ENCODE results near the gene PLXNA3.

The PLXNA3 gene

GRCh38 chrX:154458116-154458953 lies at the start of gene PLXNA3:
TSS of gene PLXNA3 (plus strand) at chrX:154458281. CDS start at chrX:154460184, 1,903 bp downstream.
- peak in 1 of 2 donors; percentile 52 for DNase-seq (ENCODE audit: low read depth in 2 of 2)

- no peak for DNase-seq (ENCODE audit: low read depth in 2 of 2)
Measured at GRCh38 chrX:154408659-154409221, 49.3 kb upstream of the PLXNA3 start.

GRCh38 chrX:154409222-154409871 lies 48.7 kb upstream of the PLXNA3 start, which contains the start of gene DNASE1L1:
TSS of gene DNASE1L1 (minus strand) at chrX:154409254. CDS start at chrX:154405568, 3,686 bp downstream.
- DNase-seq (ENCODE audit: low read depth in 2 of 2): peak in 1 of 2 donors; percentile 38

DNA sequence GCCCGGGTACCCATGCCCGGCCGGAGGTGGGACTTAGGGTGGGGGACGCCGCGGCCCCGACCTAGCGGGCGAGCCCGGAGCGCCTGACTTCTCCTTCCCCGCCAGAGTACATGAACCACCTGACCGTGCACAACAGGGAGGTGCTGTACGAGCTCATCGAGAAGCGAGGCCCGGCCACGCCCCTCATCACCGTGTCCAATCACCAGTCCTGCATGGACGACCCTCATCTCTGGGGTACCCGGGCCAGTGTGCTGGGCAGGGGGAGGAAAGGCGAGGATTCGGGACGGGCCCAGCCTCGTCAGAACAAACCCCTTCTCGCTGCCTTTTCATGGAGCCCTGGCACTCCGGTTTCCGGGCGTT lies 46.1 kb upstream of the PLXNA3 start:
- peak in 1 of 2 donors; percentile 44 for DNase-seq (ENCODE audit: low read depth in 2 of 2)

DNA sequence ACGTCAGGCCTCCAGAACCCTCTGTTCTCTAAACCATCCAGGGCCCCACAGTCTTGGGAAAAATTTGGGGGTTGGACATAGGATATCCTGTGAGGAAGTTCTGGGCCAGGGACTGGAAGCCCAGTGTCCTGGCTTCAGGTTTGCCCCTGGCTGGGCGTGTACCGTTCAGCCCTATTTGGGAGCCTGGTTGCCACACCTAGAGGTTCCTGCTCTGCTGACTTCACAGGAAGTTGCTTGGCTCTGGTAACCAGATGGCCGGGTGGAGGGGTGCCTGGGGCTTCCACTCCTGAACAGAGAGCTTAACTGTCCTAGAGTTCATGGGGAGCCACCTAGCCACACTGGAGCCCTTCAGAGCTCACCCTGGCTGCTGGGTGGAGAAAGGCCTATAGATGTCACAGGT lies 45.6 kb upstream of the PLXNA3 start:
- no peak for DNase-seq (ENCODE audit: low read depth in 2 of 2)

DNA sequence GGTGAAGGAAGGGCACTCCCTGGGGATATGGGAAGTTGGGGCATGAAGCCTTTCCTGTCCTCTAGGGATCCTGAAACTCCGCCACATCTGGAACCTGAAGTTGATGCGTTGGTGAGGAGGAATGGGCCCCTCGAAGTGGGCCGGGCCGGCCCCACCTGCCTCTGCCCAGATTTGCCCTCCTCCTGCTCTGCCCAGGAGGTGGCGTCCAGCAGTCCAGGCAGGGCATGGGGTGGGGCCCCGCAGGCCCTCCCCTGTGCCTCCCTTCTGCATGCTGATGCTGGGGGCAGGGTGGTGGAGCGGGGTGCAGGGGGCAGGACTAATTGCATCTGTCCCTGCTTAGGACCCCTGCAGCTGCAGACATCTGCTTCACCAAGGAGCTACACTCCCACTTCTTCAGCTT lies 44.9 kb upstream of the PLXNA3 start:
- no peak for DNase-seq (ENCODE audit: low read depth in 2 of 2)

- DNase-seq (ENCODE audit: low read depth in 2 of 2): no peak
Measured at GRCh38 chrX:154417157-154417556, 40.9 kb upstream of the PLXNA3 start.

DNA sequence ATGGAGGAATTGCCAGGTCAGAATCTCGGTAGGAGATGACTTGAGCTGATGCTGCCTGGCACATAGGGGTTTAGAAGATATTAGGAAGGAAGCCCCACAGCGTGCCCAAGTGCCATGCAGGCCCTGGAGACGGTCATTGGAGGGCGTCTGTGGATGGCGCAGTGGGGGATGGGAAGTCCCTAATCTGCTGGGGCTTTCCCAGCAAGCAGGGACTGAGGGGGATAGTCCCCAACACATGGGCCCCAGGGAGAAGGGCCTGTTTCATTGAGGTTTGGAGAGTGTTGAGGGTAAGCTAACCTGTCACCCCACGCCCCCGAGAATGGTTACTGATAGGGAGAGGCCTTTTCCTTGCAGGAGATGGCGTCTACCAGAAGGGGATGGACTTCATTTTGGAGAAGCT lies 38.9 kb upstream of the PLXNA3 start:
- DNase-seq (ENCODE audit: low read depth in 2 of 2): no peak

DNA sequence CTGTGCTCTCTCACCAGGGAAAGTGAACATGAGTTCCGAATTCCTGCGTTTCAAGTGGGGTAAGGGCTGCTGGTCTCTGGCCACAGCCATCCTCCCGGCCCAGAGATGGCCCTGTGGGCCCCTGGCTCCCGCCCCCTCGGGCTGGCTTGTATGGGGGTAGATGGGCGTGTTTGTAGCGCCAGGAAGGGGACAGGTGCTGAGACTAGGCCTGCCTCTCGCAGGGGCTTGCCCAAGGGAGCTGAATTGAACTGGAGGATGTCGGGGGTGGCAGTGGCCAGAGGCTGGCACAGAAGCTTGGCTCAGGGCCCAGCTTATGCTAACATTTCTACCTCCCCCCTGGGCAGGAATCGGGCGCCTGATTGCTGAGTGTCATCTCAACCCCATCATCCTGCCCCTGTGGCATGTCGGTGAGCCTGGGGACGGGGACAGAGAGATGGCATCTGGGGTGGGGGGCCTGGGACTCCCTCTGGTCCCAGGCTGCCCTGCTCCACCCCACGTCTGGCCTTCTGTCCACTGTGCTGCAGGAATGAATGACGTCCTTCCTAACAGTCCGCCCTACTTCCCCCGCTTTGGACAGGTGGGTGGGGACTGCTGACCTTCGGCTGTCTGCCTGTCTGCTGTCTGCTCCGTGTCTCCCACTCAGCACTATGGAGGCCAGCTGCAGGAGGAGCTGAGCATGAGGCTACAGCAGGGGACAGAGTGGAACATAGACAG lies 38.2 kb upstream of the PLXNA3 start:
- DNase-seq (ENCODE audit: low read depth in 2 of 2): no peak

DNA sequence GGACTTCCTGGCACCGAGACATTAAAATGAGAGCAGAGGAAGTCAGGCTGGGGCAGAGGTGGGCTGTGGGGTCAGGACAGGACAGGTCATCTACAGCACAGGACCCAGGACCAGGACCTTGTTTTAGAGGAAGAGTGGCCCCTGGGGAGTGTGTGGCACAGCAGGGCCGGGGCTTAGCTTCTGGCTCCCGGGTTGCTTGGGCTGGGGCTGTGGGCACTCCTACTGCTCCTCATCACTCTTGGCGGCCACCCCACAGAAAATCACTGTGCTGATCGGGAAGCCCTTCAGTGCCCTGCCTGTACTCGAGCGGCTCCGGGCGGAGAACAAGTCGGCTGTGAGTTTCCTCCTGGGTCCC lies 37.7 kb upstream of the PLXNA3 start:
- DNase-seq (ENCODE audit: low read depth in 2 of 2): no peak

- DNase-seq (ENCODE audit: low read depth in 2 of 2): no peak
Measured at GRCh38 chrX:154426916-154427770, 30.9 kb upstream of the PLXNA3 start.

DNA sequence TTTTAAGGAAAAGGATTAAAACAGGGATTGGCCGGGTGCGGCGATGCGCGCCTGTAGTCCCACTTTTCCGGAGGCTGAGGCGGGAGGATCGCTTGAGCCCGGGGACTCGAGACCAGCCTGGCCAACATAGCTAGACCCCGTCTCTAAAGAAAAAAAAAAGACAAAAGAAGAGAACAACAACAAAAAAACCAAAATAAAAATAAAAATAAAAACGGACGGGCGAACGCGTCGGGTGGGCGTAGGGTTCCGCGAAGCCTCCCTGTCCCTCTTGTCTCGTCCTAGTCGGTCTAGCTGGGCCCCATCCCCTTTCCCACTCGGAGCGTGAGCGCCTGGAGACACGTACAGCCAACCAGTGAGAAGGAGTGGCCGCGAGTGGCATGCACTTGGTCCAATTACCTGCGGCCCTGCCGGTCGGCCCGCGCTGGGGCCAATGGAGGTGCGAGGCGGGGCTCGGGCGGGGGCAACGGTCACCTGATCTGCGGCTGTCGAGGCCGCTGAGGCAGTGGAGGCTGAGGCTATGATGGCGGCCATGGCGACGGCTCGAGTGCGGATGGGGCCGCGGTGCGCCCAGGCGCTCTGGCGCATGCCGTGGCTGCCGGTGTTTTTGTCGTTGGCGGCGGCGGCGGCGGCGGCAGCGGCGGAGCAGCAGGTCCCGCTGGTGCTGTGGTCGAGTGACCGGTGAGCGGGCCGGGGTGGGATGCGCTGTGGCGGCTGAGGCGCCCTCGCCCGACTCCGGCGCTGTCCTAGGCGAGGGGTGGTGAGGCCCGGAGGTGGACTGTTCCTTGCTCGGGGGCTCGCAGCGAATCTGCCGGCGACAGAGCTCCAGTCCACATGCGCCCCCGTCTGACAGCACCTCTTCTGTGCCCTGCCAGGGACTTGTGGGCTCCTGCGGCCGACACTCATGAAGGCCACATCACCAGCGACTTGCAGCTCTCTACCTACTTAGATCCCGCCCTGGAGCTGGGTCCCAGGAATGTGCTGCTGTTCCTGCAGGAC lies 29.6 kb upstream of the PLXNA3 start, which contains the start of gene ATP6AP1:
Gene ATP6AP1 (plus strand): TSS at position 502 of the 996 bp plus-strand sequence. CDS start 16 bp downstream, at position 518.
- DNase-seq (ENCODE audit: low read depth in 2 of 2): peak; percentile 72 to 83

DNA sequence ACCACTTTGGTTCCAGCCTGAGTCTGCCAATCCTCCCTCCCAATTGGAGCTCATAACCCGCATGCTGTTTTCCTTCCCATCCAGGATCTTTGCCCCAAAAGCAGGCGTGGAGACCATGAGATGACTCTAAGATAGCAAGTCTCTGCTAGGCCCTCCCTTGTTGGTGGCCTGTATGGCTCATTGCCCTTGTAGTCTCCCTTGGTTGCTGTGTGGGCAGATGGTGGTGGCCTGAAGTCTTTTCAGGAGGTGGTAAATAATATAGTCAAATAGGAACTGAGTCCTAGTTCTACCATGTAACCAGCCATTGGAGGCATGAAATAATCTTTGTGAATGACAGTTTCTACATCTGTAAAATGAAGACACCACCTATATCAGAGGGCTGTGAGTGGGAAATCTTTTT lies 28.4 kb upstream of the PLXNA3 start:
- no peak for DNase-seq (ENCODE audit: low read depth in 2 of 2)

GRCh38 chrX:154430479-154430878 lies 27.6 kb upstream of the PLXNA3 start:
- DNase-seq (ENCODE audit: low read depth in 2 of 2): no peak

DNA sequence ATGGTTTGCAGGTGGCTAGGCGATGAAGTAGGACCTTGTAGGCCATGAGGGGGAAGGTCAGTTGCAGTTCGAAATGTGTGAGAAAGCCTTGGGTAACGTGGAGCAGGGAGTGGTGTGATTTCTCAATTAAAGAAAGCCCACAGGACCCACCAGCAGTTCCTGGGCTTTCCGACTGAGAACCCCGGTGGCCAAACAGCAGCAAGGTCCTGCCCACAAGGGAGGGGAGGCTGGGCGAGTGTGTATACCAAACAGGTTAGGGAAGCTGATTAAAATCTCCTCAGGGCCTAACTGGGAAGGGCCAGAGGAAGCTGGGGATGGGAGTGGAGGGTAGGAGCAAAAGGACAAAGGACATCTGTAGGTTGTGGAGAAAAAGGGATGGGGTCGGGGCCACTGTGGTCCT lies 27.2 kb upstream of the PLXNA3 start:
- no peak for DNase-seq (ENCODE audit: low read depth in 2 of 2)

DNA sequence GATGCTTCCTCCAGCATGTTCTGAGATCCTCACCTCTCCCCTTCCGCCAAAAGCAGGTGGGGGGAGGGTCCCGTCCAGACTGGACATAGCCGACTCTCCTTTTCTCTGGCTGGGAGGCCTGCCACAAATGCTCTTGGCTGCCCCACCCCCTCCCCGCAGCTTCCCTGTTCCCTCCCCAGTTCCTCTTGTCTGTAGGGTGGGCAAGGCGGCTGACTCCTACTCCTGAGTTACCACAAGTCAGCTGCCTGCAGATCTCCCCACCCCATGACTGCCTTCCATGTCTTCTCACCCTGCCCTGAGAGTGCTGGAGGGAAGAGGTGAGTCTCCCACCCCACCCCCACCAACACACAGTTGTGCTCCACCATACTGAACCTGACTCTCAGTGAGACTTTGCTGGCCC lies 26.7 kb upstream of the PLXNA3 start:
- no peak for DNase-seq (ENCODE audit: low read depth in 2 of 2)

DNA sequence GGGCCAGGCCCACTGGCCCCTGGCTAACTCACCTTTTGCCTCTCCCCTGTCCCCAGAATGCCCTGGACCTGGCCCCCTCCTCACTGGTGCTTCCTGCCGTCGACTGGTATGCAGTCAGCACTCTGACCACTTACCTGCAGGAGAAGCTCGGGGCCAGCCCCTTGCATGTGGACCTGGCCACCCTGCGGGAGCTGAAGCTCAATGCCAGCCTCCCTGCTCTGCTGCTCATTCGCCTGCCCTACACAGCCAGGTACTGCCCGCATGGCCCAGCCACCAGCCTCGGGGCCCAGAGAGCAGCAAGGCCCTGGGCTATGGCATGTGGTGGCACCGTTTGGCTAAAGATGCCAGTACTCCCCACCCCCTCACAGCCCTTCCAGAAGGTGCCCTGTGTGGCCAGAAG lies 25.9 kb upstream of the PLXNA3 start:
- DNase-seq (ENCODE audit: low read depth in 2 of 2): no peak

GRCh38 chrX:154433605-154434004 lies 24.5 kb upstream of the PLXNA3 start:
- DNase-seq (ENCODE audit: low read depth in 2 of 2): no peak

DNA sequence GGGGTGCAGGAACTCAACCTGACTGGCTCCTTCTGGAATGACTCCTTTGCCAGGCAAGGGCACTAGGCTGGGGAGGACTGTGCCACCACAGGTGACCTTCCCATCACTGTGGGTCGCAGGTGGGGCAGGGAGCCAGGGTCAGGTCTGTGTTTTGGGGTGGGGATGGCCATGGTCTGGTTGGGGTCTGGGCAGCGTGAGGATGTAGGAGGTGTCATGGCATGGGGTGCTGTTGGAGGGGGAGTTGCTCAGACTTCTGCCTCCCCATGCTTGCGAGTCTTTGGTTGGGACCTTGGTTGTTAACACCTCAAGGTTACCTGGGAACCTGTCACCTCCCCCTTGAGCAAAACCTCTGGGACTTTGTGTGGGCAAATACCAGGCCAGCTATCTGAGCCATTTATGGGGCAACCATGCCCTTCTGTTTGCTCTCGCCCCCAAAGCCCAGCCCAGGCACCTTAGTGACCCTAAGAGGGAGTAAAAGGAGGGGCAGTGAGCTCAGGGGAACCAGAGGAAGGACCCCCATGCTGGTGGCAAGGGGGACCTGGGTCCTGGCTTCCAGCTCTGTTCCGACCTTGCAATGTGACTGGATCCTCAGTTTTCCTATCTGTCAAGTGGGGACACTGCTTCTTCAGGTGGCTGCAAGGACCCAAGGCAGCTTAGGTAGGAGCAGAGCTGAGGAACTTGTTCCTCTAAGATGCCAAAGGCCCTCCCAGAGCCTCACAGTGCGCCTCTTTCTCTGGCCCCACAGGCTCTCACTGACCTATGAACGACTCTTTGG lies 23.5 kb upstream of the PLXNA3 start:
- DNase-seq (ENCODE audit: low read depth in 2 of 2): no peak

Data from stimulated activated CD8-positive, alpha-beta memory T cell treated with anti-CD3 and anti-CD28 coated beads, Interleukin-7, amount 100 ng/mL, for 4 hours (primary cell).